GM18520 (cell line): Measurements from ENCODE around the gene MNT.

Experiments
- ATAC-seq: cut with Tn5 transposase; IDR thresholded peaks from one replicate; pipeline ENCODE4 v1.9.1; 2021; ENCODE audit not compliant: unreplicated experiment

The MNT gene

GRCh38 chr17:2383628-2384167 is 17.2 kb downstream of the MNT start:
- ATAC-seq: no peak

GRCh38 chr17:2380950-2381649 is 19.8 kb downstream of the MNT start:
- no peak for ATAC-seq

GRCh38 chr17:2380226-2380922 is 20.5 kb downstream of the MNT start:
- no peak for ATAC-seq

- no peak for ATAC-seq
These were observed 21.2 kb downstream of the MNT start for GRCh38 chr17:2379489-2380225.

- ATAC-seq: no peak
These were observed 22.0 kb downstream of the MNT start for GRCh38 chr17:2378905-2379304.

- no peak for ATAC-seq
These were observed 23.2 kb downstream of the MNT start for GRCh38 chr17:2377659-2378058.

- ATAC-seq: no peak
These were observed 24.8 kb downstream of the MNT start for GRCh38 chr17:2376107-2376506.

GRCh38 chr17:2375406-2375805 is 25.5 kb downstream of the MNT start:
- no peak for ATAC-seq

GRCh38 chr17:2374549-2375285 is 26.1 kb downstream of the MNT start:
- no peak for ATAC-seq

- ATAC-seq: no peak
These were observed 27.7 kb downstream of the MNT start for GRCh38 chr17:2373179-2373578.

- ATAC-seq: no peak
These were observed 28.2 kb downstream of the MNT start for GRCh38 chr17:2372681-2373080.

- no peak for ATAC-seq
These were observed 28.7 kb downstream of the MNT start for GRCh38 chr17:2372180-2372579.

- ATAC-seq: no peak
These were observed 29.4 kb downstream of the MNT start for GRCh38 chr17:2371183-2372130.

- ATAC-seq: no peak
These were observed 30.7 kb downstream of the MNT start for GRCh38 chr17:2370211-2370589.

- ATAC-seq: no peak
These were observed 31.2 kb downstream of the MNT start for GRCh38 chr17:2369551-2370210.

GRCh38 chr17:2369039-2369438 is 31.8 kb downstream of the MNT start:
- no peak for ATAC-seq

- ATAC-seq: no peak
These were observed 32.5 kb downstream of the MNT start for GRCh38 chr17:2368359-2368758.

- no peak for ATAC-seq
These were observed 33.9 kb downstream of the MNT start for GRCh38 chr17:2366747-2367494.

GRCh38 chr17:2365132-2365531 is 35.7 kb downstream of the MNT start:
- ATAC-seq: no peak
